ENCODE measurements around the gene LRRIQ4.

The LRRIQ4 gene

GRCh38 chr3:169813757-169814517 lies 1.3 kb downstream of the LRRIQ4 start:
- DNase-seq (ENCODE audit: low read depth) = no peak

GRCh38 chr3:169815590-169816150 lies 3.0 kb downstream of the LRRIQ4 start:
- Histone ChIP-seq H3K27me3 (replicated peaks; ENCODE audit: control insufficient read depth, insufficient read depth, low read length) (no peaks in the 10 kb centered on the region), H3K36me3 (ENCODE audit: control insufficient read depth, insufficient read depth, low read length, severe bottlenecking) (no peaks in the 10 kb centered on the region), H3K4me1 (ENCODE audit: control insufficient read depth, insufficient read depth, low read length) (peaks cover 20% of the 10 kb centered on the region), H3K9me3 (ENCODE audit: control insufficient read depth, low read length) (peaks cover 12% of the 10 kb centered on the region), H3K4me3 (ENCODE audit: low read length) (no peak overlapping the region), H3K9ac (ENCODE audit: low read length) (no peak overlapping the region)
- no peak for DNase-seq (ENCODE audit: low read depth)

More at GRCh38 chr3:169813757-169814517, 1.3 kb downstream of the LRRIQ4 start:
- Histone ChIP-seq H3K27me3 (replicated peaks; ENCODE audit: control insufficient read depth, insufficient read depth, low read length) (no peaks in the 10 kb centered on the region), H3K9me3 (ENCODE audit: control insufficient read depth, low read length) (peaks cover 12% of the 10 kb centered on the region), H3K4me3 (ENCODE audit: low read length) (peak overlapping the region; percentile 79), H3K36me3 (ENCODE audit: control insufficient read depth, insufficient read depth, low read length, severe bottlenecking) (no peaks in the 10 kb centered on the region), H3K9ac (ENCODE audit: low read length) (peak overlapping the region; percentile 79), H3K4me1 (ENCODE audit: control insufficient read depth, insufficient read depth, low read length) (peaks cover 20% of the 10 kb centered on the region)

GRCh38 chr3:169818316-169818715 lies 5.6 kb downstream of the LRRIQ4 start:
- Histone ChIP-seq H3K9me3 (ENCODE audit: control insufficient read depth, low read length) (peaks cover 12% of the 10 kb centered on the region), H3K36me3 (ENCODE audit: control insufficient read depth, insufficient read depth, low read length, severe bottlenecking) (no peaks in the 10 kb centered on the region), H3K27me3 (replicated peaks; ENCODE audit: control insufficient read depth, insufficient read depth, low read length) (no peaks in the 10 kb centered on the region), H3K9ac (ENCODE audit: low read length) (no peak overlapping the region), H3K4me1 (ENCODE audit: control insufficient read depth, insufficient read depth, low read length) (peaks cover 4% of the 10 kb centered on the region), H3K4me3 (ENCODE audit: low read length) (no peak overlapping the region)
- peak; percentile 51 for DNase-seq (ENCODE audit: low read depth)

GRCh38 chr3:169822091-169822490 lies 9.4 kb downstream of the LRRIQ4 start:
- H3K4me3 ChIP-seq (ENCODE audit: low read length) = no peak overlapping the region
- H3K27me3 ChIP-seq (replicated peaks; ENCODE audit: control insufficient read depth, insufficient read depth, low read length) = no peaks in the 10 kb centered on the region
- H3K9ac ChIP-seq (ENCODE audit: low read length) = no peak overlapping the region
- no peaks in the 10 kb centered on the region for H3K9me3 ChIP-seq (ENCODE audit: control insufficient read depth, low read length)
- H3K36me3 ChIP-seq (ENCODE audit: control insufficient read depth, insufficient read depth, low read length, severe bottlenecking) = no peaks in the 10 kb centered on the region
- H3K4me1 ChIP-seq (ENCODE audit: control insufficient read depth, insufficient read depth, low read length) = no peaks in the 10 kb centered on the region
- no peak for DNase-seq (ENCODE audit: low read depth)

GRCh38 chr3:169822540-169822939 lies 9.9 kb downstream of the LRRIQ4 start:
- H3K9me3 ChIP-seq (ENCODE audit: control insufficient read depth, low read length) = no peaks in the 10 kb centered on the region
- no peaks in the 10 kb centered on the region for H3K27me3 ChIP-seq (replicated peaks; ENCODE audit: control insufficient read depth, insufficient read depth, low read length)
- no peaks in the 10 kb centered on the region for H3K4me1 ChIP-seq (ENCODE audit: control insufficient read depth, insufficient read depth, low read length)
- no peaks in the 10 kb centered on the region for H3K36me3 ChIP-seq (ENCODE audit: control insufficient read depth, insufficient read depth, low read length, severe bottlenecking)
- H3K9ac ChIP-seq (ENCODE audit: low read length) = no peak overlapping the region
- no peak overlapping the region for H3K4me3 ChIP-seq (ENCODE audit: low read length)
- no peak for DNase-seq (ENCODE audit: low read depth)

- Histone ChIP-seq H3K27me3 (replicated peaks; ENCODE audit: control insufficient read depth, insufficient read depth, low read length) (no peaks in the 10 kb centered on the region), H3K9me3 (ENCODE audit: control insufficient read depth, low read length) (no peaks in the 10 kb centered on the region), H3K4me1 (ENCODE audit: control insufficient read depth, insufficient read depth, low read length) (no peaks in the 10 kb centered on the region), H3K4me3 (ENCODE audit: low read length) (no peak overlapping the region), H3K9ac (ENCODE audit: low read length) (no peak overlapping the region), H3K36me3 (ENCODE audit: control insufficient read depth, insufficient read depth, low read length, severe bottlenecking) (no peaks in the 10 kb centered on the region)
- DNase-seq (ENCODE audit: low read depth) = no peak
Observed at GRCh38 chr3:169822983-169823382, 10.3 kb downstream of the LRRIQ4 start.

- peak; percentile 49 for DNase-seq (ENCODE audit: low read depth)
- H3K9me3 ChIP-seq (ENCODE audit: control insufficient read depth, low read length) = no peaks in the 10 kb centered on the region
Observed at GRCh38 chr3:169825316-169825715, 12.6 kb downstream of the LRRIQ4 start.

GRCh38 chr3:169827712-169828111 lies 15.0 kb downstream of the LRRIQ4 start:
- Histone ChIP-seq H3K4me1 (ENCODE audit: control insufficient read depth, insufficient read depth, low read length) (no peaks in the 10 kb centered on the region), H3K4me3 (ENCODE audit: low read length) (no peak overlapping the region), H3K9ac (ENCODE audit: low read length) (no peak overlapping the region), H3K9me3 (ENCODE audit: control insufficient read depth, low read length) (no peaks in the 10 kb centered on the region), H3K36me3 (ENCODE audit: control insufficient read depth, insufficient read depth, low read length, severe bottlenecking) (no peaks in the 10 kb centered on the region), H3K27me3 (replicated peaks; ENCODE audit: control insufficient read depth, insufficient read depth, low read length) (no peaks in the 10 kb centered on the region)
- no peak for DNase-seq (ENCODE audit: low read depth)

More at GRCh38 chr3:169825316-169825715, 12.6 kb downstream of the LRRIQ4 start:
- Histone ChIP-seq H3K9ac (ENCODE audit: low read length) (no peak overlapping the region), H3K27me3 (replicated peaks; ENCODE audit: control insufficient read depth, insufficient read depth, low read length) (no peaks in the 10 kb centered on the region), H3K4me3 (ENCODE audit: low read length) (no peak overlapping the region), H3K36me3 (ENCODE audit: control insufficient read depth, insufficient read depth, low read length, severe bottlenecking) (no peaks in the 10 kb centered on the region), H3K4me1 (ENCODE audit: control insufficient read depth, insufficient read depth, low read length) (no peaks in the 10 kb centered on the region)

GRCh38 chr3:169835533-169835932 lies 22.9 kb downstream of the LRRIQ4 start:
- no peaks in the 10 kb centered on the region for H3K36me3 ChIP-seq (ENCODE audit: control insufficient read depth, insufficient read depth, low read length, severe bottlenecking)
- no peaks in the 10 kb centered on the region for H3K4me1 ChIP-seq (ENCODE audit: control insufficient read depth, insufficient read depth, low read length)
- no peak for DNase-seq (ENCODE audit: low read depth)
- H3K27me3 ChIP-seq (replicated peaks; ENCODE audit: control insufficient read depth, insufficient read depth, low read length) = no peaks in the 10 kb centered on the region
- no peak overlapping the region for H3K4me3 ChIP-seq (ENCODE audit: low read length)
- no peaks in the 10 kb centered on the region for H3K9me3 ChIP-seq (ENCODE audit: control insufficient read depth, low read length)
- no peak overlapping the region for H3K9ac ChIP-seq (ENCODE audit: low read length)

- Histone ChIP-seq H3K27me3 (replicated peaks; ENCODE audit: control insufficient read depth, insufficient read depth, low read length) (no peaks in the 10 kb centered on the region), H3K4me1 (ENCODE audit: control insufficient read depth, insufficient read depth, low read length) (peaks cover 6% of the 10 kb centered on the region)
- no peak for DNase-seq (ENCODE audit: low read depth)
Observed at GRCh38 chr3:169836078-169836941, 23.6 kb downstream of the LRRIQ4 start.

GRCh38 chr3:169836942-169837275 lies 24.2 kb downstream of the LRRIQ4 start:
- Histone ChIP-seq H3K9ac (ENCODE audit: low read length) (no peak overlapping the region), H3K36me3 (ENCODE audit: control insufficient read depth, insufficient read depth, low read length, severe bottlenecking) (no peaks in the 10 kb centered on the region), H3K4me1 (ENCODE audit: control insufficient read depth, insufficient read depth, low read length) (peaks cover 6% of the 10 kb centered on the region), H3K9me3 (ENCODE audit: control insufficient read depth, low read length) (no peaks in the 10 kb centered on the region), H3K4me3 (ENCODE audit: low read length) (no peak overlapping the region), H3K27me3 (replicated peaks; ENCODE audit: control insufficient read depth, insufficient read depth, low read length) (no peaks in the 10 kb centered on the region)
- no peak for DNase-seq (ENCODE audit: low read depth)

More at GRCh38 chr3:169836078-169836941, 23.6 kb downstream of the LRRIQ4 start:
- Histone ChIP-seq H3K9me3 (ENCODE audit: control insufficient read depth, low read length) (no peaks in the 10 kb centered on the region), H3K4me3 (ENCODE audit: low read length) (no peak overlapping the region), H3K36me3 (ENCODE audit: control insufficient read depth, insufficient read depth, low read length, severe bottlenecking) (no peaks in the 10 kb centered on the region), H3K9ac (ENCODE audit: low read length) (no peak overlapping the region)
